ENCODE data around the gene FYN.

FYN gene

GRCh38 chr6:111768431-111768770 is 104.9 kb downstream of the FYN start:
- Histone ChIP-seq H3K36me3 (no peaks in the 10 kb centered on the region), H3K4me1 (peaks cover 0 to 5% (median 4%) of the 10 kb centered on the region in 4 donors)
- no peak for TF ChIP-seq CTCF (IDR thresholded peaks at IDR 0.05)

GRCh38 chr6:111767752-111768430 is 105.4 kb downstream of the FYN start:
- Histone ChIP-seq H3K4me3 (no peak overlapping the region), H3K27ac (no peak overlapping the region), H3K9me3 (no peaks in the 10 kb centered on the region), H3K27me3 (no peaks in the 10 kb centered on the region), H3K36me3 (no peaks in the 10 kb centered on the region), H3K4me1 (peaks cover 0 to 10% (median 7%) of the 10 kb centered on the region in 4 donors)
- intact Hi-C loops (cut with DNase I; ENCODE audit: low total_unique reads) = no loop called here
- no peak for DNase-seq
- no peak for TF ChIP-seq CTCF (IDR thresholded peaks at IDR 0.05)

More at GRCh38 chr6:111768431-111768770, 104.9 kb downstream of the FYN start:
- H3K27ac ChIP-seq = no peak overlapping the region
- DNase-seq = no peak
- intact Hi-C loops (cut with DNase I; ENCODE audit: low total_unique reads) = no loop called here
- H3K9me3 ChIP-seq = no peaks in the 10 kb centered on the region
- no peak overlapping the region for H3K4me3 ChIP-seq
- no peaks in the 10 kb centered on the region for H3K27me3 ChIP-seq

GRCh38 chr6:111766201-111766857 is 106.9 kb downstream of the FYN start:
- intact Hi-C loops (cut with DNase I; ENCODE audit: low total_unique reads) = no loop called here
- H3K4me3 ChIP-seq = no peak overlapping the region
- H3K36me3 ChIP-seq = no peaks in the 10 kb centered on the region
- H3K27ac ChIP-seq = no peak overlapping the region
- peaks cover 0 to 12% (median 7%) of the 10 kb centered on the region in 4 donors for H3K4me1 ChIP-seq
- DNase-seq = no peak
- no peaks in the 10 kb centered on the region for H3K27me3 ChIP-seq
- TF ChIP-seq CTCF (IDR thresholded peaks at IDR 0.05) = no peak
- H3K9me3 ChIP-seq = no peaks in the 10 kb centered on the region

GRCh38 chr6:111765763-111766162 is 107.5 kb downstream of the FYN start:
- Histone ChIP-seq H3K4me3 (no peak overlapping the region), H3K27ac (no peak overlapping the region), H3K4me1 (peaks cover 0 to 12% (median 7%) of the 10 kb centered on the region in 4 donors), H3K9me3 (no peaks in the 10 kb centered on the region), H3K27me3 (no peaks in the 10 kb centered on the region), H3K36me3 (no peaks in the 10 kb centered on the region)
- intact Hi-C loops (cut with DNase I; ENCODE audit: low total_unique reads) = no loop called here
- TF ChIP-seq CTCF (IDR thresholded peaks at IDR 0.05) = no peak
- no peak for DNase-seq

- no peaks in the 10 kb centered on the region for H3K9me3 ChIP-seq
- no peak for DNase-seq
- no peaks in the 10 kb centered on the region for H3K36me3 ChIP-seq
- H3K27ac ChIP-seq = no peak overlapping the region
- TF ChIP-seq CTCF (IDR thresholded peaks at IDR 0.05) = no peak
- H3K4me3 ChIP-seq = no peak overlapping the region
- H3K27me3 ChIP-seq = no peaks in the 10 kb centered on the region
- peaks cover 0 to 20% (median 10%) of the 10 kb centered on the region in 4 donors for H3K4me1 ChIP-seq
- intact Hi-C loops (cut with DNase I; ENCODE audit: low total_unique reads) = no loop called here
Measured at GRCh38 chr6:111764238-111765175, 108.7 kb downstream of the FYN start.
